HS-27A (cell line): ENCODE results near the gene ITGA7.
A peak's percentile ranks its signal among the peaks of the same experiment; 100 is the strongest.

Experiments
- DNase-seq: peaks from one replicate; pipeline ENCODE4 v3.0.0-alpha.2; 2012; ENCODE audit warnings: low read depth, missing footprints

Gene ITGA7

DNA sequence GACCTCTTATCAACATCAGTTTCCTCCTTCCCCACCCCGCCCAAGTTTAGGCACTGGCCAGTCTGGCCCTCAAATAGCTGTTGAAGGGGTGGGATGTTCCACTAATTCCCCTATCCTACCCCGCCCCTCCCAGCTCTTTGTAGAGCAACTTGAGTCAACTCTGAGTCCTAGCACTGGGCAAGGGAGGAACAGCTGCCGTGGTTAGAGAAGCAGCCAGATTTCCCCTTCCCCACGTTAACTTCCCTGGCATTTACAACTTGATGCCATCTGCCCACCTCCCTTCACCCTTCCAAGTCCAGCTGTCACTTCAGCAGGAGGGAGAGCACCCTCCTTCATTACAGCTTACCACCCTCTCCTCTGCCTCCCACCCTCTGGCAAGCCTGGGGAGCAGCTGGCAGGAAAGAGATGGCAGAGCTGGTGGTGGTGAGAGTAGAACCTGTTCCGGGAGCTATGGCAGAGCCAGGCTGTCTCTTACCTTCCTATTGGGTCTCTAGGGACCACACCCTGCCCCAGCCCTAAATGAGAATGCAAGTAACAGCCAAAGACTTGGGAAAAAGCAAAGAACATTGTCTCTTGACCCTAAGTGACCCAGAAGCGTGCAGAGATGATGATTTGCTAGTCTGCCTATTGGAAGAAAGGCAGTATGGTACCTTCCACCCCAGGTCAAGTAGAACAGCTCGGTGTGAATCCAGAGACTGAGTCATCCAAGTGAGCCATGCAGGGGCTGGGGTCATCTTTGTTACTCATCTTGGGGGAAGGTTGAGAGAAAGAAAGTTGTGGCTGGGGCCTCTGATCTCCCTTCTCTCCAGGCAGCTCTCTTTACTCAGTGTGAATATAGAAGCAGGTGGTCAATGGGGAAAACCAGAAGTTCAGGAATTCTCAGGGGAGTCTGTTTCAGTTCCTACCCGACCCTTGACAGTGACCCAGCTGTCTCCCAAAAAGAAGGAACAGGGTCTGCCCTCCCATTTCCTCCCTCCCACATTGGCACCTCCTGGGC is 9.6 kb upstream of the ITGA7 start:
- DNase-seq, result no peak

DNA sequence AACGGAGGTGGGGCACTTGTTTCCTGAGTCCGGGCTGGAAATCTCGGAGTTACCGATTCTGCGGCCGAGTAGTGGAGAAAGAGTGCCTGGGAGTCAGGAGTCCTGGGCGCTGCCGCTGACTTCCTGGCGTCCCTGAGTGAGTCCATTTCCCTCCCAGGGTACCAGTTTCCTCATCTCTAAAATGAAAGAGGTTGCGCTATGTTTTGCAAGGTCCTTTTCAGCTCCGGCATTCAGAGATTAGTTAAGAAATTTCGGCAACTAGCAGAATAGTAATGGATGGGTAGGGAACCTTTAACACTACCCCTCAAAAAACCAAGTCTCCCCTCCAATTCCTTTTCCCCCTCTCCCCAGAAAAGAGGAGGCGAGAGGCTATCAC is 8.9 kb upstream of the ITGA7 start:
- DNase-seq, result no peak

DNA sequence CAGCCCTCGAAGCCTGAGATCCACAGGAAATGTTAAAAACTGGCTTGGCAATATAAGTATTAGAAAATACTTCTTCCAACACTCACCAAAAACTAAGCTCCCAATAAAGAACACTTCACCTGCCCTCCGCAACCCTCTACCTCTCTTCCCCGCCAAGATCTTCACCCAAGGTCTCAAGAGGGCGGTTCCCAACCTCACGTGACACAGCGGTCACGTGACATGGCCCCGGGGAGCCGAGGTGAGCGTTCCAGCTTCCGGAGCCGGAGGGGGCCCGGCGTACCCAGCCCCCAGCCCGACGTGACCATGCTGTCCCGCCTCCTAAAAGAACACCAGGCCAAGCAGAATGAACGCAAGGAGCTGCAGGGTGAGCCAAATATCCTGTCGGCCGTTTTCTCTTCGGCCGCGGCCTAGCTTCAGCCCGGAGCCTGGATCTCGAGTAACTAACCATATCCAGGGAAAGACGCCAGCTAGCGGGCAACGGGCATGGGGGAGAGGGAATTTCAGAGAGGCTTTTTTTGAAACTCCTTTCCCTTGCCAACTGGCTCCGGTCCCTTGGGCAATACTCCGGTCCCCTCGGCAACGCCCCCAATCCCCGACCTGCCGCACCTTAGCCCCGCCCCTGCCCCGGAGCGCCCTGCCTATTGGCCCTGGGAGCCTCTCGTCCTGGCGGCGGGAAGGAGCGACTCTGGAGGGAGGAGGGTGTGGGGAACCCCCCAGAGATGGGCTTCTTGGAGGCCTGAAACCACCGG is 8.3 kb upstream of the ITGA7 start, which contains the start of gene BLOC1S1:
Gene BLOC1S1 (plus strand): TSS at position 214 of the 749 bp plus-strand sequence. CDS start 6 bp downstream, at position 220.
- DNase-seq, result peak; percentile 91

DNA sequence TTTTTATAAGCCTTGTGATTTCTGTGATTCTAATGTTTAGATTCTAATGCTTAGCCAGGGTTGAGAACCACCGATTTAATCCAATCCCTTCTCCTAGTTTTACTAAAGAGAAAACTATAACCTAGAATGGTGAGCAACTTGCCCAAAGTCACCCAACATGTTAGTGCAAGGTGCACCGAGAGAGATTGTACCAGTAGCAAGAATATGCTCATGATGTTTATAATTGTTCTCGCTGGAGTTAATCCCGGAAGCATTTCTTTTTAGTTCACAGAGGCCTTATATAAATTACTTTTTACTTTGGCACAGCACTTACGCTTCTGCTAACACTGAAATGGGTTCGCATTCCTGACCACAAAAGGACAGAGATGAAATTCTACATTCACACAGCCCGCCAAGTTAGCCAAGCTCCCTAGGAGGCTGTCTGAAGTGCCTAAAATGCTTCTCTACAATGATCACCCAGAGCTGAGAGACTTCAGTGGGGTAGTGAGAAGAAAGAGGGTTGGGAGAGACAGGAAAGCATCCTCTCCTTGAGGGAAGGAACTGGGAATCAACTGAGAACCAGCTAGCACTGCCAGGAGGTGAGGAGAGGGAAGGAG is 7.6 kb upstream of the ITGA7 start:
- DNase-seq, result no peak

DNA sequence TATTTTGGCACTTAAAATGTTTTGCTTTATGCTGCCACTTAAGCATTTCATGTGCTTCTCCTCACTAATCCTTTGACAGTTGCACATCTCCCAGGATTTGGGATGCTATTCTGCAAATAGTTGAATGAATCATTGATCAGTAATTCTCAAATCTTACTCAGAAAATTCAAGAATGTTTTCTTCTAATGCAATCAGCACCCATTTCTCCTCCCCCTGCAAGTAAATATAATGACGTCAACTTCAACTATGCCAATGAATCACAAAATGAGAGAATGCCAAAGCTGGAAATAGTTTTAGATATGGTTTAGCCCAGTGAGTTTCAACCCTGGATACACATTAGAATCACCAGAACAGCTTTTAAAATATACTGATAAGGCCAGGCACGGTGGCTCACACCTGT is 6.0 kb upstream of the ITGA7 start:
- no peak for DNase-seq

DNA sequence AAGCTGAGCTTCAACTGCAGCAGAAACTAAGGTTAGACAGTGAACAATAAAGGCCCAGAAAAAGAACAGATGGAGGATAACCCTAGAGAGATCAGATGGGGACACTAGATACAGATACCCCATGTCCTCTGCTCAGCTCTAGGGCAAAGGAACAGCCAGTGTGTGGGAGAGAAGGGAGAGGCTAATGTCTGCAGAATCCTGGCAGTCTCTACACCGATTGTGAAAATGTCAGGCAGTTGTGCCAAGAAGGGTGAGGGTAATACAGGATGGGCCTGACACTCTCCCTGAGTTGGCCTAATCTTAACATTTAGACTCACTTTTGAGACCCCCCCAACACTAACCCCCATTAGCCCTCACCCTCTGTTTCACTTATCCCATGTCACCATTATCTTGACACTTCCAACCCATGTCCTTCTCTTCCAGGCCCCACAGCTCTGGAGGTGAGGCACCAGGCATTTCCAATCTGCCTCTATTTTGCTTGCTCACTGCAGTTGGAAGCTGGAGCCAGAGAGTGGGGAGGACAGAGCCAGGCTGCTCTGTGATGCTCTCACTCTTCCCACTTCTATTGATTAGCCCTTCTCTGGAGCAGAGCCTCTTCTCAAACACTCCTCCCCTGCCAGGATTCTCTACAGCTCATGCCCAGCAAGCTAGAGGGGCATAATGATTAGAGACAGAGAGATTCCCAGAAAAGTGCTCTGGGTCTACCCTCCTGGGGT is 5.2 kb upstream of the ITGA7 start:
- no peak for DNase-seq

DNA sequence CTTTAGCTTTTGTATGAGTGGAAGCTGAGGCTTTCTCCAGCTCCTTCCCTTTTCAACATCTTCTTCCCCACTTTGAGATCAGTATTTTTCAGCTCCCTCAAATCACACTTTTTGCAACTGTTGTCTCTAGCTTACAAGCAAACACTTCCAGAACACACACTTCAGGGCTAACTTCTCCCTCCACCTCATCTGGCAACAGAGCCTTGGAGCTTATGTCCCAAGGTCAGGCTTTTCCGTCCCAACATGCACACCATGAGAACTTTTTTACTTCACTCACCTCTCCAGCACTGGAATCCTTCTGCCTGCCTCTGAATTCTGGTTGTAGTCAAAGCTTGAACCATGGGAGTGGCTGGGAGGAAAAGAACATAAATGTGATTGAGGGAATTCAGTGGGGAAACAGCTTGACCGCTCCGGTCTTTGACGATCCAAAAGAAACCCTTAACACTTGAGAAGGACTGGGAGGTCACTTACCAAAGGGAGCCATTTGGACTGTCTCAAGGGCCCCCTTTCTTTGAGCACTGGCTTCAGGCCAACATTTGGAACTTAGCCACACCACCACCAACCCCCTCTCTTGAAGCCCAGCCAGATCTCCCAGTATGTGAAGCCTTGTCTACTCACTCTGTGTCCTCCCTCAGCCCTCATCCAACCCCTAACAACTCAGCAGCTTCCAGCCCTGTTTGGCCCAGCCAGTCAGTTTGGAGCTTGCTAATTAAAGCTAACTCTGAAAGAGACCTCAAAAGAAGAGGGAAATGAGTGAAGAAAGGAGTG is 4.3 kb upstream of the ITGA7 start:
- no peak for DNase-seq

DNA sequence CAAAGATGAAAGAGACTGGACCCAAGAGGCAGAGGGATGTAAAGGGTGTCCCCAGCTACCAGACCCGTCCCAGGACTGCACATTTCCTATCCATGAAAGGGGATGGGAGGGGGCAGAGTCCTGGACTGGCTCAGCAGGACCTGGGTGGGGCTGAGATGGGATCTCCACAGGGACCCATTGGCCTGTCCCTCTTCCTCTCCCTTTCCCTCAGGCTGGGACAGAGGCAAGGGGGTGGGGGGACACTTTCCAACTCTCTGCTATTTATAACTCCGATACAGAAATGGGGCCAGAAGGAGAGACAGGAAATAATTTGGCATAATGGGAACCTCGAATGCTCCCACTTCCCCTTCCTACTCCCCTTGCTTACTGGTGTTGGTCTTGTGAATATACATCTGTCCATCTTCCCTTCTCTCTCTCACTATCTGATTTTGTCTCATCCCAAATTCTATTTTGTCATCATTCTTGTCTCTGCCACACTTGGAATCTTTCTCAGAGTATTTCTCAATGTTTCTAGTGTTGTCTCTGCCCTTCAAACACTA is 1.1 kb upstream of the ITGA7 start:
- no peak for DNase-seq

DNA sequence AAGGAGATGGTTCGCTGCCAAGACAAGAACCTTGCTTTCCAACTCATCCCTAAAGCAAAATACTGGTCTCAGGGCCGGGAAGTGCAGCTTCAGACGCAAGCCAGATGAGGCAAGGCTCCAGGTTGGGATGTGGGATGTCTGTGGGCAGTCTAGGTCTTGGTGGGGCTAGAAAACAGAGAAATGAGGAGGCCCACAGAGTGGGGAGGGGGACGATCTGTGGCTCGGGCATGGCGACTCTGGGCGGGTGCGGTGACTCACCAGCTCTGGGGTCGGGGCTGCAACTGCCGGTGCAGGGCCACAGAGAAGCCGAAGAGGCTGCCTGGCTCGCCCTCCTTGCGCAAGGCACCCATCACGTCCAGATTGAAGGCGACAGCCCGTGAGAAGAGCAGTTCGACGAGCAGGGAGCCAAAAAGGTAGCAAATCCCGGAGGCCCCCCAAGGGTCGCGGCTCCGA is 459 bp downstream of the ITGA7 start:
- no peak for DNase-seq

DNA sequence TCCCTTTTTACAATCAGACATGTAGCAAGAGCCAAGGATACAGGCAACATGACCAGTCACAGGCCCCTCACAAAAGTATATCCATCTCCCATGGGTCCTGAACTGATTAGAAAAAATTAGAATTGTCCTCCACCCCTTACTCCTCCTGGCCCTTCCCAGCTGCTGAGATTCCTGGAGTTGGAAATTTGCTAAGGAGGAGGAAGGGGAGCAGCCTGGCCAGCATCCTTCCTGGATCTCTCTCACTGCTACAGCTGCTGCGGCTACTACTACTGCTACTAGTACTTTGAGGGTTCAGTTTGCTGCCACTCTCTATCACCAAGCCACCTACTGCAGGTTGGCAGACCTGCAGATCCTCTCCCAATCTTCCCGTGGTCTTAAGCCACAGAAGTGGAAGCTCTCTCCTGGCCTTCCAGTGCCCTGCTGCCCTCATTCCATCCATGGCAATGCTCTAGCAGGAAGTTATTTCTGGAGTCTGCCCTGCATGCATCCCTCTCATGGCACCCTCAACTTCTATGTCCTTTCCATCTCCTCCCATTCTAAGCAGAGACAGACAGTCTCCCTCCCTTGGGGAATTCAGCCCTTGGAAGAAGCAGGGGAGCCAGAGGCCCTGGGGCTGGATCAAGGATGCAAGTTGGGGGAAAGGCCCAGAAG is 1.0 kb downstream of the ITGA7 start:
- DNase-seq, result no peak

DNA sequence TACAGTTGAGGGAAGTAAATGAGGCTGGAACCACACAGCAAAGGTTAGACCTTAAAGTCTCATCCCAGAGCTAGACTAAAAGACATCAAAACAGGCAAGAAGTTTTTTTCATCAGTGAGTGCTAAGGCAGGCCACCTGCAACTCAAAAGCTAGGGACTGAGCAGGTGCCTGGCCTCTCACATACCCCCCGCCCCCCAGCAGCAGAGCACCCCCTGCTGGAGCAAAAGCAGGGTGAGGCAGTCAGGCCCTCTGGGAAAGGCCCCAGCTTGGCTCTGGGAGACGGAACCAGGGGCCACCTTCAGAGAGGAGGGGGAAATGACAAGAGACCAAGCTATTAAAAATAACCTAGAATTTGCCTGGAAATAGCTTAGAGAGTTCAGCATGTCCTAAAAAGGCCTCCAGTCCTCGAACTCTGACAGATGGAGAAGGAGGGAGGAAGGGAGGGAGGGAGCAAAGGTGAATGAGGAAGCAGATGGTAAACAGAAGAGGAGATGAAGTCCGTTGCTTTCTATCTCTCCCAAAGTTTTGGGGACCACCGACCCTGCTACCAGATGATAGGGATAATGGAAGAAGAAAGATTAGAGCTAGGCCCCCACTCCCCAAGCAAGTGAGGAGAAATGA is 1.8 kb downstream of the ITGA7 start:
- DNase-seq, result no peak

DNA sequence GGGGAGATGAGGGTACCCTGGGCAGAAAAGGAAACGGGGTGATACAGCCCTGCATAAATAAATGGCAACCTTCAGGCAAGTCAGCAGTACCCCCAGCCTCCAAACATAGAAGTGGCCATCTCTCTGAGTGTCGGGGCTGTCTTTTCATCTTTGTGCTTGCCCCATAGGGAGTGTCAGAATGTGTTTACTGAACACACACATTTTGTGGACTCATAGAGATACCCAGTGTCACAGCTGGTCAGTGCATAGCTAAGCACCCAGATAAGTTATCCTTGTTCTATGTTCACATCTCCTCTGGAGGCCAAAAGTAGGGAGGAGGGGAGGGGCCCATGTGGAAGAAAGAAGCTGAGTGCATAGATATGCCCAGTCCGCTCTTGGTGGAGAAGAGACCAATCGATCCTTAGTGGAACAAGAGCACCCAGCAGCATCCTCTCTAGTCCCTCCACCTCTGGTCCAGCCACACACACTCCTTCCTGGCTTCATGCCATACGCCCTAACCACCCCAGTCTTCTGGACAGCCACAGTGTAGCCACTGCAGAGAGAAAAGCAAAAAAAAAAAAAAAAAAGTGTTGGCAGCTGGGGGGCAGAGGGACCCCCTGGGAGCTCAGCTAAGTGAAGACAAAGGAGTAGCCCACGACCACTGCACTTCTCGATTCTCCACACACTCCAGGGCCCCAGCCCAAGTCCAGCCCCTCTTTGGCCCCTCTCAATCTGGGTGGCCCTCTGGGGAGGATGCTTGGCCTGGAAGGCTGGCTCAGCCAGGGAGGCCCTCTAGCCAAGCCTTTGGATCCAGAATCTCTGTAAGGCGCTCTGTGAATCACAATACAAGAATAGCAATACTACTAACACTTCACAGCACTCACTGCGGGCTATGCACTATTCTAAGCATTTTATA is 2.6 kb downstream of the ITGA7 start:
- DNase-seq, result no peak

DNA sequence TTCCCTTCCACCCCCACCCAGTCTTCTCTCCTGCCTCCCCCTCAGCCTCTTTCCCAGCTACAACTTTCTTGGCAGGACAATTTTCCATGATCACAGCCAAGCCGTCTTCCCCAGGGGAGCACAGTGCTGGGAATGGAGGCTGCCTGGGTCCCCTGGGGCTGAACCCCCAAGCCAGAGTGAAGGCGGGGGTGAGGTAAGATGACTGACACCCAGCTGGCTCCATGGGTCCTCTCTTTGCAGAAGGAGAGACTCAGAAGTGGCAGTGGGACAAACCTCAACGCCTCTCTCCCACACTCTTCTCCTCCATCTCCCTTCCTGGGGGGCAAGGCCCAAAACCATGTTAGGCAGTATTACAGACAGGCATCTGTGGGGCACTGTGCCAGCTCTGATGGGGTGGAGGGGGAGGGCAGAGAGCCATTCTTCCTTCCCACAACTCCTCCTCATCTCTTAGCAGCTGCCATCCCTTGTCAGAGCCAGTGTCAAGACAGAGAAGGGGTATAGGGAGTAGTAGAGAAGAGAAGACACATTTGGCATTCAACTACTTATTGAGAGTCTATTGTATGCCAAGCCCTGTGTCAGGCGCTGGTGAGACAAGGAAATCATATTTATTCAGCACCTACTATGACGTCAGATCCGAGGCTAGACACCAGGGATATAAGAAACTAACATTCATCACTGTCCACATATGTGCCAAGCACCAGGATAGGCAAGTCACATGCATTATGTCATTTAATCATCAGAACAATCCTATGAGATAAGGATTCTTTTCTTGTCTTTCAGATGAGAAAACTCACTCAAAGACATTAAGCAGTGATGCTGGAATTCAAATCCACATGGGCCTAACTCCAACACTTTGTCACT is 3.6 kb downstream of the ITGA7 start:
- no peak for DNase-seq

DNA sequence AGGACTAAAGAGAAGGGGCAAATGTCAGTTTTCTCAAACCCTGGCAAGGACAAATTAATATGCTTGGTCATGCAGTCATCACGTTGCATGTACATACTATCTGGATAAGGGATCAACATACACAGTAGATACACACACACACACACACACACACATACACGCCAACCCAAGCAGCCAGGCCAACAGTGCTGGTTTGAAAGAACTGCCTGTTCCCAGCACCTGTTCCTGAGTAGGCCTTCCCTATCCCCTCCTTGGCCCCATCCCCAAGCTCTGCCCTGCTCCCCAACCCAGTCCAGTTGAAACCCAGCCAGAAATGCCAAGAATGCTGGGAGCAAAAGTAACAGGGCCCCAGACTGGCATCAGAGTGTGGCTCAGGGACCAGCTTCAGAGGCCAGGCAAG is 4.4 kb downstream of the ITGA7 start:
- DNase-seq, result no peak

DNA sequence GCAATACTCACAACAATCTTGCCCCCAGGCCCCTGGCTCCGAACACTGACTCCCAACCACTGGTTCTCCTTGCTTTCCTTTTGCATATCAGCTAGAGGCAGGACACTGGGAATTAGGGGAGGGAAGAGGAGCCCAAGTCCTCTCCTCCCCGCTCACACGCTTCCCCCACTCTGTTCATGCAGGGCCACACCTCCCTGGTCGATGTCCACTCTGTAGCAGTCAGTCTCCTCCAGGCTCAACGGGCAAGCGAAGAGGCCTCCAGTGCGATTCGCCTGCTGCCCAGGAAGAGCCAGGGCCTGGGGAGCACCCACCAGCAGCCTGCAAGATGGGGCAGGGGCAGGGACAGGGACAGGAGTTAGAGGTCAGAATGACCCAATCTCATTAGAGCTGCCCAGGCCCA is 4.8 kb downstream of the ITGA7 start:
- no peak for DNase-seq

DNA sequence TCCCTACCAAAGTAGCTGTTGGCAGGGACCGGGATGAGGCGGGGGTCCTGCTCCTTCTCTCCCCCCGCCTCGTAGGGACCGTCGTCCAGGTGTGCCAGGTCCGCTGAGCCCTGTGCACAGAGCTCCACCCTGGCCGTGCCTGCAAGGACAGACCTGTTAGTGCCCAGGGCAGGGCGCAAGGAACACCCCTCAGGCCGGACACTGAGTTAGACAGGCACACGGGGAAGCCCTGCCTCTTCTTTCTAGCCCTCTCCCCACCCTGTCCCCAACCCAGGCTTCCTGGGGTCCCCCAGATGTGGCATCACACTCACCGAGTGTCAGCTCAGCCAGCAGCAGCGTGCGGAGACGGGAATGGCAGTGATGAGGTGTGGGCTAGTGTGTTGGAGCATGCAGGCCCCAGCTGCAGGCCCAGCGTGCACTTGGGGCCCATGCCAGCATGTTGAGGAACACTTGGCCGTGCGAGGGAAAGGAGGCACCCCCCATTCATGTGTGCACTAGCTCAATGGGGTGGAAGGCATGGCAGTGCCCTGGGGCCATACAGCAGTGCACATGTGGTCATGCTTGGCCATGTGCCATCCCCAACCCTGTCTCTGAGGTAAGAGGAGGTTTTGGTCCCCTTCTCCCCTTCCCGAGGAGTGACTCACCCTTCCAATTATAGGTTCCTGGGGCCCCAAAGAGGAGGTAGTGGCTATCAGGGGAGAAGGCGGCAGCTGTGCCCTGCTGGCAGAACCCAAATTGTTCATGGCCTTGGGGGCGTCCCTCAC is 7.3 kb downstream of the ITGA7 start:
- DNase-seq, result no peak

DNA sequence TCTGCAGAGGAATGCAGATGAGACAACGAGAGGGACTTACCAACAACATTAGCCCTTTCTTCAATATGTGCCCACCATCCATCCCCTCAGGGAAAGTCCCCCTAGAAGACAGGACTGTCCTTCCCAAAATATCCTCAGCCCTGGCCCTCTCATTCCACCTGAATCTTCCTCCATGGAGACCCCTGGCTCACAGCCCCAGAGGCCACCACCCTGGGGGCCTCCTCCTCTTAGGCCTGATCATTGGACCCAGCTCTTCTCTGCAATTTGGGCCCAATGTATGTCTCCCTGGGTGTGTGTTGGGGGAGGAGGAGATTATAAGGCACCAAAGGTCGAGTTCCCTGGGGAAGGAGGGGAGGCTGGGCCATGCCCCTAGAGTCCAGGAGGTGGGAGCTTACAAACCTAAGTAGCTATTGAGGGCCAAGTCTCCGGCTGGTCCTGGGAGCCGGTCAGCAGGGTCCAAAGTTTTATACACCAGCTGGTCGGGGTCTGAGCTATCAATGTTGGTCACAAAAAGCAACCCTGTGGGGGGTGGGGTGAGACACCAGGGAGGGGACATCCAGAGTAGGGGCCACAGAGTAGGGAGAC is 8.1 kb downstream of the ITGA7 start:
- DNase-seq, result no peak
